Heart right ventricle (tissue), 16 donors: Measurements from ENCODE around the gene RHEBL1. TPM values are rescaled to one million over a fixed set of nuclear protein-coding genes. Genes with fewer than 3 reads are reported as not detected.

Experiments
- ATAC-seq, 8 donors: fragments of 200-7000 bp; cut with Tn5 transposase; one replicate each; pipeline ENCODE4 v1.9.1; 2020; ENCODE audit warnings: mild to moderate bottlenecking in 8 of 8, moderate library complexity in 8 of 8, moderate number of reproducible peaks in 1 of 8
- DNase-seq, 2 donors: peaks; one replicate each; pipeline ENCODE4 v3.0.0-alpha.2; 2020
- H3K27ac ChIP-seq, 10 donors: fragments of 200-600 bp; sonication (generic) in 2 of 10; one replicate each; pipeline versions ENCODE4 v1.5.0 to v1.8.0; 2020 to 2022; ENCODE audit warnings: mild to moderate bottlenecking in 3 of 10
- H3K27me3 ChIP-seq, 7 donors: fragments of 200-600 bp; one replicate each; pipeline ENCODE4 v1.8.0; 2021 to 2022; ENCODE audit warnings: mild to moderate bottlenecking in 2 of 7
- H3K36me3 ChIP-seq, 9 donors: fragments of 200-600 bp; sonication (generic) in 1 of 9; one replicate each; pipeline versions ENCODE4 v1.5.0 to v1.8.0; 2020 to 2022; ENCODE audit warnings: mild to moderate bottlenecking in 2 of 9
- H3K4me1 ChIP-seq, 9 donors: fragments of 200-600 bp; sonication (generic) in 1 of 9; one replicate each; pipeline versions ENCODE4 v1.5.0 to v1.8.0; 2020 to 2022; ENCODE audit warnings: mild to moderate bottlenecking in 4 of 9
- H3K4me3 ChIP-seq, 10 donors: fragments of 200-600 bp; sonication (generic) in 2 of 10; one replicate each; pipeline versions ENCODE4 v1.5.0 to v1.8.0; 2020 to 2022; ENCODE audit warnings: mild to moderate bottlenecking in 7 of 10, moderate library complexity in 2 of 10
- H3K9me3 ChIP-seq, 11 donors: fragments of 200-600 bp in 10 of 11; sonication (generic) in 2 of 11; one replicate each; pipeline versions ENCODE4 v1.5.0 to v1.8.0; 2013 to 2022; ENCODE audit warnings: mild to moderate bottlenecking in 2 of 11, control low read depth in 1 of 11, moderate library complexity in 1 of 11
- CTCF ChIP-seq, 9 donors: fragments of 200-600 bp; sonication (generic) in 2 of 9; IDR thresholded peaks; one replicate each; pipeline versions ENCODE4 v1.5.0 to v1.8.0; 2021 to 2022; ENCODE audit warnings: antibody characterized with exemption in 9 of 9, mild to moderate bottlenecking in 5 of 9, moderate library complexity in 1 of 9
- WGBS, 2 donors: extraction: QIAGEN DNeasy Blood & Tissue Kit; methylation state at CpG; one replicate each; pipeline ENCODE4 v1.1.7; 2013; ENCODE audit warnings: inconsistent platforms in 1 of 2; 5-methylcytosine and 5-hydroxymethylcytosine counted together
- intact Hi-C, 10 donors: fragments of 100-400 bp; cut with DNase I; formaldehyde crosslinking; loops; one replicate each; pipeline versions ENCODE4 v1.11.1 to v1.14.2; 2022
- polyA plus RNA-seq, 2 donors: library from polyadenylated mRNA; stranded (reverse); fragments of 200-250 nt; gene quantifications; one replicate each; pipeline ENCODE4 v1.2.3, GENCODE V29; 2013
- total RNA-seq, 10 donors: library from RNA; stranded (reverse); fragmentation: NEBNext Ultra II Directional in 3 of 10; extraction: Animal tissue kit (Norgen Biotek cat#: 25700) in 3 of 10; gene quantifications; one replicate each; pipeline versions ENCODE4 v1.2.1 to v1.2.4, GENCODE V29; 2021 to 2023
- donor health status: Arrhythmogenic right ventricular cardiomyopathy.
- donor health status: ischemic (EF 13 %, LVEDD 7.1; RV severe dilation, severe dysfunction).
- donor health status: healthy with polysubstance abuse.
- donor health status: DM: no; HTN: yes; CAD: no.
- donor health status: DM: no; HTN: no; CAD: no.
- donor health status: ischemic (EF 25% LVEDD 6.9; RV normal size, moderate dysfunction).
- donor health status: ischemic (EF 25% LVEDD 5.7; RV mildly dilated, moderate dysfunction).
- donor health status: healthy.
- donor health status: DM: yes; HTN: yes; CAD: no.
- donor health status: Ischemic cardiomyopathy.
- donor health status: ischemic (EF 35%, LVEDD 5.7; RV mildly dilated, moderate dysfunction).
- donor health status: nonischemic (EF 11% LVEDD 7.7; RV severe dilation, severe dysfunction).
- donor health status: DM: yes; HTN: yes; CAD: no.
- donor health status: PGD.
- donor health status: ischemic (EF 29% LVEDD 5.4; RV normal size, mild dysfunction).
- donor health status: nonischemic (EF 23%, LVEDD 6.1; RV moderate dilation, normal function).

Gene RHEBL1
- total and polyA plus RNA-seq, 12 donors: 0.23 to 1.9 (median 0.45) TPM; not detected in 2

- Histone ChIP-seq H3K4me1 (peaks cover 0 to 51% (median 32%) of the 10 kb centered on the region in 9 donors), H3K36me3 (peaks cover 0 to 46% (median 22%) of the 10 kb centered on the region in 9 donors), H3K4me3 (peak overlapping the region; percentile 16 to 92 (median 81)), H3K27me3 (no peaks in the 10 kb centered on the region), H3K9me3 (no peaks in the 10 kb centered on the region), H3K27ac (peak overlapping the region; percentile 78 to 99 (median 96))
- no peak for TF ChIP-seq CTCF (IDR thresholded peaks at IDR 0.05)
- intact Hi-C loops: loop anchor here in 1 of 10 donors (2.0 kb wide), 1 partner anchor 38 kb away; no protein-coding TSS in a partner anchor
- peak; percentile 4 to 16 (median 13) for ATAC-seq
- 7 to 8% methylated on average over 8 of the region's 8 CpGs for WGBS, 2 donors
- DNase-seq: no peak
Observed at GRCh38 chr12:49019120-49019430, 50.7 kb downstream of the RHEBL1 start.

GRCh38 chr12:49018261-49019119, 51.3 kb downstream of the RHEBL1 start, which contains the start of gene PRKAG1:
Gene PRKAG1 (minus strand): TSS chr12:49018776. CDS start chr12:49018740, 36 bp downstream.
- peak; percentile 93 to 97 (median 96) for ATAC-seq
- TF ChIP-seq CTCF (IDR thresholded peaks at IDR 0.05): peak in 8 of 9 donors; percentile 22 to 69 (median 55)
- H3K4me3 ChIP-seq: peak within 1 kb of the TSS; percentile 56 to 92 (median 81)
- H3K36me3 ChIP-seq: peaks cover 0 to 41% (median 20%) of the 10 kb centered on the region in 9 donors
- no peaks in the 10 kb centered on the region for H3K9me3 ChIP-seq
- intact Hi-C loops: loop anchor here in 2 of 10 donors (1.0 to 2.0 kb wide), 2 partner anchors 22 to 38 kb away; no protein-coding TSS in a partner anchor
- H3K4me1 ChIP-seq: peaks cover 0 to 54% (median 37%) of the 10 kb centered on the region in 9 donors
- DNase-seq: peak; percentile 96
- H3K27me3 ChIP-seq: no peaks in the 10 kb centered on the region
- peak within 1 kb of the TSS; percentile 78 to 99 (median 96) for H3K27ac ChIP-seq
- WGBS, 2 donors: 0 to 1% methylated on average over 59 of the region's 59 CpGs

- peaks cover 0 to 57% (median 37%) of the 10 kb centered on the region in 9 donors for H3K4me1 ChIP-seq
- peak; percentile 35 to 74 (median 56) for ATAC-seq
- peak overlapping the region; percentile 56 to 92 (median 81) for H3K4me3 ChIP-seq
- H3K36me3 ChIP-seq: peaks cover 0 to 39% (median 18%) of the 10 kb centered on the region in 9 donors
- peak in 1 of 2 donors; percentile 68 for DNase-seq
- no peaks in the 10 kb centered on the region for H3K27me3 ChIP-seq
- no peak for TF ChIP-seq CTCF (IDR thresholded peaks at IDR 0.05)
- H3K27ac ChIP-seq: peak overlapping the region; percentile 78 to 99 (median 96)
- 1% methylated on average over 8 of the region's 8 CpGs for WGBS, 2 donors
- no peaks in the 10 kb centered on the region for H3K9me3 ChIP-seq
- intact Hi-C loops: loop anchor here in 2 of 10 donors (1.0 to 2.0 kb wide), 2 partner anchors 22 to 39 kb away; no protein-coding TSS in a partner anchor
Observed at GRCh38 chr12:49017891-49018260, 51.9 kb downstream of the RHEBL1 start.

GRCh38 chr12:49015196-49015595, 54.6 kb downstream of the RHEBL1 start:
- 87 to 96% methylated on average over 1 of the region's 1 CpG for WGBS, 2 donors
- no peaks in the 10 kb centered on the region for H3K9me3 ChIP-seq
- H3K36me3 ChIP-seq: peaks cover 0 to 39% (median 21%) of the 10 kb centered on the region in 9 donors
- ATAC-seq: no peak
- no peaks in the 10 kb centered on the region for H3K27me3 ChIP-seq
- no peak overlapping the region for H3K4me3 ChIP-seq
- H3K4me1 ChIP-seq: peaks cover 0 to 57% (median 37%) of the 10 kb centered on the region in 9 donors
- H3K27ac ChIP-seq: no peak overlapping the region
- no peak for DNase-seq
- TF ChIP-seq CTCF (IDR thresholded peaks at IDR 0.05): no peak
- intact Hi-C loops: no loop called here

Other genes with a start within 250 kb of the RHEBL1 start
- 10 to 100 TPM; 26.1 to 44.7 (median 32.1) TPM for gene DDX23, start 217.8 kb downstream of the RHEBL1 start, total RNA-seq
- gene DDX23, start 217.8 kb downstream of the RHEBL1 start, polyA plus RNA-seq: 10 to 100 TPM; 17.0 to 28.9 TPM
- gene RND1, start 204.1 kb downstream of the RHEBL1 start, total RNA-seq: 1 to 10 TPM in 5 of 10 donors, under 1 TPM in 5; 0.21 to 3.3 (median 0.95) TPM
- 1 to 10 TPM in 1 of 2 donors, under 1 TPM in 1; 0.55 to 1.2 TPM for gene RND1, start 204.1 kb downstream of the RHEBL1 start, polyA plus RNA-seq
- 10 to 100 TPM in 1 of 10 donors, 1 to 10 TPM in 9; 1.6 to 18.0 (median 3.5) TPM for gene FKBP11, start 144.5 kb downstream of the RHEBL1 start, total RNA-seq
- gene FKBP11, start 144.5 kb downstream of the RHEBL1 start, polyA plus RNA-seq: 10 to 100 TPM; 12.7 to 30.4 TPM
- 10 to 100 TPM; 44.2 to 90.8 (median 54.8) TPM for gene ARF3, start 112.5 kb downstream of the RHEBL1 start, total RNA-seq
- gene ARF3, start 112.5 kb downstream of the RHEBL1 start, polyA plus RNA-seq: 10 to 100 TPM; 30.3 to 48.3 TPM
- under 1 TPM in 9 of 10 donors, not detected in 1; 0.13 to 0.47 (median 0.20) TPM for gene WNT10B, start 98.2 kb downstream of the RHEBL1 start, total RNA-seq
- under 1 TPM; 0.20 to 0.22 TPM for gene WNT10B, start 98.2 kb downstream of the RHEBL1 start, polyA plus RNA-seq
- gene WNT1, start 91.7 kb downstream of the RHEBL1 start, total RNA-seq: not detected
- gene WNT1, start 91.7 kb downstream of the RHEBL1 start, polyA plus RNA-seq: not detected
- 1 to 10 TPM in 1 of 10 donors, under 1 TPM in 9; 0.19 to 1.4 (median 0.49) TPM for gene DDN, start 70.6 kb downstream of the RHEBL1 start, total RNA-seq
- gene DDN, start 70.6 kb downstream of the RHEBL1 start, polyA plus RNA-seq: under 1 TPM; 0.19 to 0.37 TPM
- 100 to 1,000 TPM in 5 of 10 donors, 10 to 100 TPM in 5; 79.4 to 110 (median 100) TPM for gene PRKAG1, start 51.2 kb downstream of the RHEBL1 start, total RNA-seq
- 10 to 100 TPM; 71.0 to 77.5 TPM for gene PRKAG1, start 51.2 kb downstream of the RHEBL1 start, polyA plus RNA-seq
- gene KMT2D, start 9.2 kb downstream of the RHEBL1 start, total RNA-seq: 10 to 100 TPM; 32.6 to 65.3 (median 54.2) TPM
- 10 to 100 TPM in 1 of 2 donors, 1 to 10 TPM in 1; 9.6 to 60.6 TPM for gene KMT2D, start 9.2 kb downstream of the RHEBL1 start, polyA plus RNA-seq
- gene DHH, start 24.8 kb upstream of the RHEBL1 start, total RNA-seq: 1 to 10 TPM in 2 of 10 donors, under 1 TPM in 8; 0.32 to 1.6 (median 0.74) TPM
- 1 to 10 TPM in 1 of 2 donors, under 1 TPM in 1; 0.37 to 1.2 TPM for gene DHH, start 24.8 kb upstream of the RHEBL1 start, polyA plus RNA-seq
- 10 to 100 TPM; 21.5 to 51.8 (median 30.8) TPM for gene LMBR1L, start 40.9 kb upstream of the RHEBL1 start, total RNA-seq
- 10 to 100 TPM; 24.8 to 47.0 TPM for gene LMBR1L, start 40.9 kb upstream of the RHEBL1 start, polyA plus RNA-seq
- gene TUBA1B, start 61.4 kb upstream of the RHEBL1 start, total RNA-seq: 100 to 1,000 TPM; 201 to 818 (median 309) TPM
- gene TUBA1B, start 61.4 kb upstream of the RHEBL1 start, polyA plus RNA-seq: 1,000 to 10,000 TPM in 1 of 2 donors, 100 to 1,000 TPM in 1; 117 to 1,374 TPM
- gene TUBA1A, start 119.1 kb upstream of the RHEBL1 start, total RNA-seq: 100 to 1,000 TPM in 8 of 10 donors, 10 to 100 TPM in 2; 93.9 to 258 (median 134) TPM
- gene TUBA1A, start 119.1 kb upstream of the RHEBL1 start, polyA plus RNA-seq: 100 to 1,000 TPM in 1 of 2 donors, 10 to 100 TPM in 1; 45.2 to 287 TPM
- 100 to 1,000 TPM in 2 of 10 donors, 10 to 100 TPM in 8; 25.9 to 106 (median 53.1) TPM for gene TUBA1C, start 195.1 kb upstream of the RHEBL1 start, total RNA-seq
- 100 to 1,000 TPM in 1 of 2 donors, 10 to 100 TPM in 1; 24.5 to 389 TPM for gene TUBA1C, start 195.1 kb upstream of the RHEBL1 start, polyA plus RNA-seq
- gene PRPH, start 225.2 kb upstream of the RHEBL1 start, total RNA-seq: under 1 TPM in 5 of 10 donors, not detected in 5; 0.10 to 0.64 (median 0.47) TPM
- gene PRPH, start 225.2 kb upstream of the RHEBL1 start, polyA plus RNA-seq: under 1 TPM; 0.35 to 0.51 TPM